ENCODE data around the gene MTCL1. TPM values are rescaled to one million over a fixed set of nuclear protein-coding genes. Genes with fewer than 3 reads are reported as not detected.
A peak's percentile ranks its signal among the peaks of the same experiment; 100 is the strongest.

The MTCL1 gene
- total and polyA plus RNA-seq, 2 donors = 11.0 to 15.9 TPM

DNA sequence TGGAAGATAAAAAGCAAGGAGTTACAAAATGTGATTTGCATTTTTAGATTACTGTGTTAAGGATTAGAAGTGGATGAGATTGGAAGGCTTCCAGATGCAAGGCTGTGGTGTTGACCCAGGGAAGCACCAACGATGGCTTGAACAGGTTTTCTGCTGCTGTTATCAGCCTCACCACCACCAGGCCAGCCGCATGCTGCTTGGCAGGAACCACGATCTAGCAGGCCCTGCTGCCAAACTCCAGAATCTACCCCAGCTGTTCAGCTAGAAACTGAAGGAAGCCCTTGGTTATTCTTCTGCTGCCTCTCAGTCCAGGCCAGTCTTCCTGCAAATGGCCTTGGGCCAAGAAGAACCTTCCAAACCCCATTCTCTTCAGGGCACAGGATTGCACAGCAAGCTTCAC, 133.9 kb downstream of the MTCL1 start:
- DNase-seq (ENCODE audit: low read depth in 6 of 9, low spot score in 9 of 9) = no peak
- no peaks in the 10 kb centered on the region for H3K36me3 ChIP-seq (ENCODE audit: control insufficient read depth in 2 of 2, insufficient read depth in 2 of 2, low read length in 1 of 2)
- WGBS = 79% methylated on average over 3 of the region's 3 CpGs
- H3K4me3 ChIP-seq (ENCODE audit: low read length in 2 of 2) = no peak overlapping the region
- H3K27me3 ChIP-seq (ENCODE audit: control insufficient read depth in 2 of 2, insufficient read depth in 1 of 2, low read length in 1 of 2) = no peaks in the 10 kb centered on the region
- H3K9me3 ChIP-seq (ENCODE audit: control insufficient read depth in 2 of 2, insufficient read depth in 1 of 2, low read length in 1 of 2) = peaks cover 0 to 16% of the 10 kb centered on the region in 2 donors
- H3K27ac ChIP-seq (ENCODE audit: low read depth in 1 of 2, low read length in 1 of 2) = no peak overlapping the region
- no peaks in the 10 kb centered on the region for H3K4me1 ChIP-seq (ENCODE audit: control insufficient read depth in 2 of 2, insufficient read depth in 2 of 2, low read length in 2 of 2)

GRCh38 chr18:8841781-8842485, 136.6 kb downstream of the MTCL1 start:
- H3K4me3 ChIP-seq (ENCODE audit: low read length in 2 of 2) = no peak overlapping the region
- H3K4me1 ChIP-seq (ENCODE audit: control insufficient read depth in 2 of 2, insufficient read depth in 2 of 2, low read length in 2 of 2) = no peaks in the 10 kb centered on the region
- DNase-seq (ENCODE audit: low read depth in 6 of 9, low spot score in 9 of 9) = no peak
- H3K36me3 ChIP-seq (ENCODE audit: control insufficient read depth in 2 of 2, insufficient read depth in 2 of 2, low read length in 1 of 2) = no peaks in the 10 kb centered on the region
- 96% methylated on average over 4 of the region's 4 CpGs for WGBS
- no peaks in the 10 kb centered on the region for H3K27me3 ChIP-seq (ENCODE audit: control insufficient read depth in 2 of 2, insufficient read depth in 1 of 2, low read length in 1 of 2)
- H3K27ac ChIP-seq (ENCODE audit: low read depth in 1 of 2, low read length in 1 of 2) = no peak overlapping the region
- H3K9me3 ChIP-seq (ENCODE audit: control insufficient read depth in 2 of 2, insufficient read depth in 1 of 2, low read length in 1 of 2) = peaks cover 0 to 10% of the 10 kb centered on the region in 2 donors

- peaks cover 0 to 4% of the 10 kb centered on the region in 2 donors for H3K9me3 ChIP-seq (ENCODE audit: control insufficient read depth in 2 of 2, insufficient read depth in 1 of 2, low read length in 1 of 2)
- no peaks in the 10 kb centered on the region for H3K36me3 ChIP-seq (ENCODE audit: control insufficient read depth in 2 of 2, insufficient read depth in 2 of 2, low read length in 1 of 2)
- no peak for DNase-seq (ENCODE audit: low read depth in 6 of 9, low spot score in 9 of 9)
- H3K27me3 ChIP-seq (ENCODE audit: control insufficient read depth in 2 of 2, insufficient read depth in 1 of 2, low read length in 1 of 2) = no peaks in the 10 kb centered on the region
- no peak overlapping the region for H3K4me3 ChIP-seq (ENCODE audit: low read length in 2 of 2)
- no peak overlapping the region for H3K27ac ChIP-seq (ENCODE audit: low read depth in 1 of 2, low read length in 1 of 2)
- no peaks in the 10 kb centered on the region for H3K4me1 ChIP-seq (ENCODE audit: control insufficient read depth in 2 of 2, insufficient read depth in 2 of 2, low read length in 2 of 2)
- 94% methylated on average over 5 of the region's 5 CpGs for WGBS
Observed at GRCh38 chr18:8842506-8842905, 137.2 kb downstream of the MTCL1 start.

- Histone ChIP-seq H3K4me3 (ENCODE audit: low read length in 2 of 2) (no peak overlapping the region), H3K9me3 (ENCODE audit: control insufficient read depth in 2 of 2, insufficient read depth in 1 of 2, low read length in 1 of 2) (no peaks in the 10 kb centered on the region), H3K27me3 (ENCODE audit: control insufficient read depth in 2 of 2, insufficient read depth in 1 of 2, low read length in 1 of 2) (no peaks in the 10 kb centered on the region), H3K27ac (ENCODE audit: low read depth in 1 of 2, low read length in 1 of 2) (no peak overlapping the region), H3K4me1 (ENCODE audit: control insufficient read depth in 2 of 2, insufficient read depth in 2 of 2, low read length in 2 of 2) (no peaks in the 10 kb centered on the region), H3K36me3 (ENCODE audit: control insufficient read depth in 2 of 2, insufficient read depth in 2 of 2, low read length in 1 of 2) (no peaks in the 10 kb centered on the region)
- no peak for DNase-seq (ENCODE audit: low read depth in 6 of 9, low spot score in 9 of 9)
- 81% methylated on average over 1 of the region's 1 CpG for WGBS
Observed at GRCh38 chr18:8843005-8843404, 137.6 kb downstream of the MTCL1 start.

DNA sequence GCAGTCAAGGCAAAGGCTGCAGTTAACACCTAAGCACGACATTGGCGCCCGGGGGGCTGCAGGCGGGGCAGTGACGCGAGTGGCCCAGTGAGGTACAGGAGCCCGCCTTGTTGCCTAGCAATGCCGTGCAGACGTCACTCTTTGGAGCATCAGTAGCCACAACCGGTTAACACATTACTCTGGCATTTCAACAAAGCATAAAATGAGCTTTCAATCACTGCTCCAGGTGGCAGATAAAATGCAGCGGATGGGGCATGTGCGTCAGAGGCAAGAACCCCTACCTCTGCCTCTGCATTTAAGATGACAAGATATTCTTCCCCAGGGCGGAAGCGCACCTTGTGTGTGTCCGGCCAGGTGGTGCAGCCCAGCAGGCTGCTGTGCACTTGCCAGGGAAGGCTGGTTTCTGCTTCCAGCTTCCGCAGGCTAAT, 139.4 kb downstream of the MTCL1 start:
- H3K4me1 ChIP-seq (ENCODE audit: control insufficient read depth in 2 of 2, insufficient read depth in 2 of 2, low read length in 2 of 2) = no peaks in the 10 kb centered on the region
- H3K9me3 ChIP-seq (ENCODE audit: control insufficient read depth in 2 of 2, insufficient read depth in 1 of 2, low read length in 1 of 2) = no peaks in the 10 kb centered on the region
- no peaks in the 10 kb centered on the region for H3K36me3 ChIP-seq (ENCODE audit: control insufficient read depth in 2 of 2, insufficient read depth in 2 of 2, low read length in 1 of 2)
- no peak overlapping the region for H3K4me3 ChIP-seq (ENCODE audit: low read length in 2 of 2)
- no peaks in the 10 kb centered on the region for H3K27me3 ChIP-seq (ENCODE audit: control insufficient read depth in 2 of 2, insufficient read depth in 1 of 2, low read length in 1 of 2)
- WGBS = 81% methylated on average over 16 of the region's 16 CpGs
- peak in 2 of 9 donors; percentile 4 to 18 for DNase-seq (ENCODE audit: low read depth in 6 of 9, low spot score in 9 of 9)
- no peak overlapping the region for H3K27ac ChIP-seq (ENCODE audit: low read depth in 1 of 2, low read length in 1 of 2)

- no peak for DNase-seq (ENCODE audit: low read depth in 6 of 9, low spot score in 9 of 9)
- Histone ChIP-seq H3K9me3 (ENCODE audit: control insufficient read depth in 2 of 2, insufficient read depth in 1 of 2, low read length in 1 of 2) (no peaks in the 10 kb centered on the region), H3K36me3 (ENCODE audit: control insufficient read depth in 2 of 2, insufficient read depth in 2 of 2, low read length in 1 of 2) (no peaks in the 10 kb centered on the region), H3K27me3 (ENCODE audit: control insufficient read depth in 2 of 2, insufficient read depth in 1 of 2, low read length in 1 of 2) (no peaks in the 10 kb centered on the region), H3K27ac (ENCODE audit: low read depth in 1 of 2, low read length in 1 of 2) (no peak overlapping the region), H3K4me3 (ENCODE audit: low read length in 2 of 2) (no peak overlapping the region), H3K4me1 (ENCODE audit: control insufficient read depth in 2 of 2, insufficient read depth in 2 of 2, low read length in 2 of 2) (no peaks in the 10 kb centered on the region)
- 97% methylated on average over 7 of the region's 7 CpGs for WGBS
Observed at GRCh38 chr18:8845506-8845905, 140.2 kb downstream of the MTCL1 start.

DNA sequence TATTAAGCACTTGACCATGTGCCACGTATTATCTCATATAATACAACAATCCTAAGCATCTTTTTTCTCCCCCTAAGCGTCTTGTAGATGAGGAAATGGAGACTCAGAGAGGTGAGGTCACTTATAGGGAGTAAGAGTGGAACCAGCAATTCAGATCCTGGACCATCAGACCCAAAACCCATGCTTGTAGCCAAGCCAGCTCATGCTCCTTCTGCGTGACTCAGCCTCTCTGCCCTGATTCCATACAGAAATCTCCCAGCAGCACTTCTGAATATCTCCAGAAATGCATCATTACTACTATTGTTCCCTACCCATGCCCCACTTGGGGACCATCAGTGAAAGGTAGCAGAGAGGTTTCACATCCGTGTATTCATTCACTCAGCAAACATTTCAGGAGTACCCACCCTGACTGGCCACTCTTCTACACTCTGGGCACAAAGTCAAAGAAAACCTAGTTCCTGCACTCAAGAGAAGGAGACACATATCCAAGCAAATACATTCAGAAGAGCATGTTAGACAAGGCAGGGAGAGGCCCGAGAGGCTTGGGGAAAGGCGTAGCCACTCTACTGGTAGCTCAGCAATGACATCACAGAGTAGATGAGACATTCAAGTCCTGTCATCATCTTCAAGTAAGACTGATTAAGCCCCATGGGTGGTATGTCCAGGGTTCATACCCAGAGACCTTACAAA, 141.9 kb downstream of the MTCL1 start:
- no peak overlapping the region for H3K27ac ChIP-seq (ENCODE audit: low read depth in 1 of 2, low read length in 1 of 2)
- DNase-seq (ENCODE audit: low read depth in 6 of 9, low spot score in 9 of 9) = no peak
- H3K27me3 ChIP-seq (ENCODE audit: control insufficient read depth in 2 of 2, insufficient read depth in 1 of 2, low read length in 1 of 2) = no peaks in the 10 kb centered on the region
- WGBS = 96% methylated on average over 6 of the region's 6 CpGs
- no peaks in the 10 kb centered on the region for H3K9me3 ChIP-seq (ENCODE audit: control insufficient read depth in 2 of 2, insufficient read depth in 1 of 2, low read length in 1 of 2)
- H3K36me3 ChIP-seq (ENCODE audit: control insufficient read depth in 2 of 2, insufficient read depth in 2 of 2, low read length in 1 of 2) = no peaks in the 10 kb centered on the region
- no peaks in the 10 kb centered on the region for H3K4me1 ChIP-seq (ENCODE audit: control insufficient read depth in 2 of 2, insufficient read depth in 2 of 2, low read length in 2 of 2)
- H3K4me3 ChIP-seq (ENCODE audit: low read length in 2 of 2) = no peak overlapping the region

GRCh38 chr18:8847900-8848299, 142.5 kb downstream of the MTCL1 start:
- H3K27ac ChIP-seq (ENCODE audit: low read depth in 1 of 2, low read length in 1 of 2) = no peak overlapping the region
- no peaks in the 10 kb centered on the region for H3K9me3 ChIP-seq (ENCODE audit: control insufficient read depth in 2 of 2, insufficient read depth in 1 of 2, low read length in 1 of 2)
- WGBS = 96% methylated on average over 5 of the region's 5 CpGs
- H3K27me3 ChIP-seq (ENCODE audit: control insufficient read depth in 2 of 2, insufficient read depth in 1 of 2, low read length in 1 of 2) = no peaks in the 10 kb centered on the region
- H3K4me1 ChIP-seq (ENCODE audit: control insufficient read depth in 2 of 2, insufficient read depth in 2 of 2, low read length in 2 of 2) = no peaks in the 10 kb centered on the region
- H3K36me3 ChIP-seq (ENCODE audit: control insufficient read depth in 2 of 2, insufficient read depth in 2 of 2, low read length in 1 of 2) = no peaks in the 10 kb centered on the region
- no peak for DNase-seq (ENCODE audit: low read depth in 6 of 9, low spot score in 9 of 9)
- no peak overlapping the region for H3K4me3 ChIP-seq (ENCODE audit: low read length in 2 of 2)

- H3K4me3 ChIP-seq (ENCODE audit: low read length in 2 of 2) = no peak overlapping the region
- H3K4me1 ChIP-seq (ENCODE audit: control insufficient read depth in 2 of 2, insufficient read depth in 2 of 2, low read length in 2 of 2) = no peaks in the 10 kb centered on the region
- H3K9me3 ChIP-seq (ENCODE audit: control insufficient read depth in 2 of 2, insufficient read depth in 1 of 2, low read length in 1 of 2) = no peaks in the 10 kb centered on the region
- H3K36me3 ChIP-seq (ENCODE audit: control insufficient read depth in 2 of 2, insufficient read depth in 2 of 2, low read length in 1 of 2) = no peaks in the 10 kb centered on the region
- no peak for DNase-seq (ENCODE audit: low read depth in 6 of 9, low spot score in 9 of 9)
- no peak overlapping the region for H3K27ac ChIP-seq (ENCODE audit: low read depth in 1 of 2, low read length in 1 of 2)
- 97% methylated on average over 3 of the region's 3 CpGs for WGBS
- no peaks in the 10 kb centered on the region for H3K27me3 ChIP-seq (ENCODE audit: control insufficient read depth in 2 of 2, insufficient read depth in 1 of 2, low read length in 1 of 2)
Observed at GRCh38 chr18:8848541-8848940, 143.2 kb downstream of the MTCL1 start.

Data from thymus (tissue), 11 donors.